ACC112 (cell line): ENCODE measurements around the gene SIPA1L3.

Experiments used
- H2AFZ ChIP-seq: fragments of 200-600 bp; sonication (generic); one replicate; pipeline ENCODE4 v1.6.0; 2017; ENCODE audit warnings: antibody characterized with exemption, low read length; ENCODE audit not compliant: unreplicated experiment
- H3K27ac ChIP-seq: fragments of 200-600 bp; sonication (generic); 2 replicates; pipeline ENCODE4 v1.5.1; 2014; ENCODE audit warnings: low read depth, mild to moderate bottlenecking, antibody characterized with exemption, low read length, moderate library complexity
- H3K27me3 ChIP-seq: fragments of 200-600 bp; sonication (generic); 2 replicates; pipeline ENCODE4 v1.6.1; 2014; ENCODE audit warnings: mild to moderate bottlenecking, antibody characterized with exemption, low read length, moderate library complexity, mixed read lengths; ENCODE audit not compliant: insufficient read depth
- H3K36me3 ChIP-seq: fragments of 200-600 bp; sonication (generic); 2 replicates; pipeline ENCODE4 v1.6.1; 2016; ENCODE audit warnings: mild to moderate bottlenecking, antibody characterized with exemption, low read length, moderate library complexity, mixed read lengths; ENCODE audit not compliant: insufficient read depth
- H3K4me1 ChIP-seq: fragments of 200-600 bp; sonication (generic); one replicate; pipeline ENCODE4 v1.6.1; 2016; ENCODE audit warnings: low read length, mixed read lengths; ENCODE audit not compliant: insufficient read depth, unreplicated experiment, control insufficient read depth
- H3K4me3 ChIP-seq: fragments of 200-600 bp; sonication (generic); 2 replicates; pipeline ENCODE4 v1.5.1; 2014; ENCODE audit warnings: mild to moderate bottlenecking, low read depth, low read length
- H3K79me2 ChIP-seq: fragments of 200-600 bp; sonication (generic); one replicate; pipeline ENCODE4 v1.6.0; 2016; ENCODE audit warnings: low read length; ENCODE audit not compliant: control insufficient read depth, unreplicated experiment, insufficient read depth

SIPA1L3 gene

GRCh38 chr19:38213469-38213868 is 306.5 kb downstream of the SIPA1L3 start:
- Histone ChIP-seq H3K27me3 (no peaks in the 10 kb centered on the region), H3K36me3 (no peaks in the 10 kb centered on the region), H3K27ac (no peak overlapping the region), H3K79me2 (no peaks in the 10 kb centered on the region), H3K4me1 (peaks cover 20% of the 10 kb centered on the region), H2AFZ (no peak overlapping the region), H3K4me3 (no peak overlapping the region)

GRCh38 chr19:38213911-38214625 is 307.1 kb downstream of the SIPA1L3 start:
- no peaks in the 10 kb centered on the region for H3K36me3 ChIP-seq
- no peak overlapping the region for H3K27ac ChIP-seq
- no peak overlapping the region for H2AFZ ChIP-seq
- H3K4me1 ChIP-seq, result peaks cover 18% of the 10 kb centered on the region
- H3K79me2 ChIP-seq, result no peaks in the 10 kb centered on the region
- H3K27me3 ChIP-seq, result no peaks in the 10 kb centered on the region
- H3K4me3 ChIP-seq, result no peak overlapping the region

GRCh38 chr19:38216785-38217641 is 310.0 kb downstream of the SIPA1L3 start:
- H3K79me2 ChIP-seq, result no peaks in the 10 kb centered on the region

GRCh38 chr19:38218204-38218603 is 311.2 kb downstream of the SIPA1L3 start:
- H3K36me3 ChIP-seq, result no peaks in the 10 kb centered on the region
- no peaks in the 10 kb centered on the region for H3K79me2 ChIP-seq
- H3K4me1 ChIP-seq, result peaks cover 3% of the 10 kb centered on the region
- no peak overlapping the region for H3K4me3 ChIP-seq
- no peak overlapping the region for H3K27ac ChIP-seq
- no peaks in the 10 kb centered on the region for H3K27me3 ChIP-seq
- H2AFZ ChIP-seq, result no peak overlapping the region

More at GRCh38 chr19:38216785-38217641, 310.0 kb downstream of the SIPA1L3 start:
- Histone ChIP-seq H3K27ac (no peak overlapping the region), H3K27me3 (no peaks in the 10 kb centered on the region), H2AFZ (no peak overlapping the region), H3K4me3 (no peak overlapping the region), H3K36me3 (no peaks in the 10 kb centered on the region), H3K4me1 (no peaks in the 10 kb centered on the region)

- H2AFZ ChIP-seq, result no peak overlapping the region
- H3K4me1 ChIP-seq, result peaks cover 7% of the 10 kb centered on the region
- no peak overlapping the region for H3K27ac ChIP-seq
- no peaks in the 10 kb centered on the region for H3K36me3 ChIP-seq
- no peaks in the 10 kb centered on the region for H3K79me2 ChIP-seq
- H3K4me3 ChIP-seq, result no peak overlapping the region
- no peaks in the 10 kb centered on the region for H3K27me3 ChIP-seq
Observed at GRCh38 chr19:38219221-38219620, 312.2 kb downstream of the SIPA1L3 start.

GRCh38 chr19:38221421-38221820 is 314.4 kb downstream of the SIPA1L3 start:
- no peak overlapping the region for H3K4me3 ChIP-seq
- peaks cover 7% of the 10 kb centered on the region for H3K4me1 ChIP-seq
- H3K36me3 ChIP-seq, result no peaks in the 10 kb centered on the region
- H3K27ac ChIP-seq, result no peak overlapping the region
- H3K79me2 ChIP-seq, result no peaks in the 10 kb centered on the region
- no peak overlapping the region for H2AFZ ChIP-seq
- no peaks in the 10 kb centered on the region for H3K27me3 ChIP-seq

GRCh38 chr19:38221919-38222830 is 315.2 kb downstream of the SIPA1L3 start:
- Histone ChIP-seq H3K4me3 (no peak overlapping the region), H3K27ac (no peak overlapping the region), H3K4me1 (peaks cover 7% of the 10 kb centered on the region), H3K27me3 (no peaks in the 10 kb centered on the region), H3K36me3 (no peaks in the 10 kb centered on the region), H2AFZ (no peak overlapping the region), H3K79me2 (no peaks in the 10 kb centered on the region)

- H2AFZ ChIP-seq, result peak overlapping the region; percentile 75
- peaks cover 7% of the 10 kb centered on the region for H3K4me1 ChIP-seq
- H3K79me2 ChIP-seq, result no peaks in the 10 kb centered on the region
- no peaks in the 10 kb centered on the region for H3K27me3 ChIP-seq
- peak overlapping the region; percentile 81 for H3K4me3 ChIP-seq
- H3K27ac ChIP-seq, result no peak overlapping the region
- no peaks in the 10 kb centered on the region for H3K36me3 ChIP-seq
Observed at GRCh38 chr19:38223119-38223523, 316.1 kb downstream of the SIPA1L3 start.

GRCh38 chr19:38223617-38224013 is 316.6 kb downstream of the SIPA1L3 start:
- peak overlapping the region; percentile 81 for H3K4me3 ChIP-seq
- H3K4me1 ChIP-seq, result peaks cover 7% of the 10 kb centered on the region
- H3K27ac ChIP-seq, result no peak overlapping the region
- no peaks in the 10 kb centered on the region for H3K79me2 ChIP-seq
- no peaks in the 10 kb centered on the region for H3K27me3 ChIP-seq
- H2AFZ ChIP-seq, result peak overlapping the region; percentile 75
- no peaks in the 10 kb centered on the region for H3K36me3 ChIP-seq
